WTC11 (cell line): ENCODE data around the gene FTSJ3. TPM values are rescaled to one million over a fixed set of nuclear protein-coding genes. Genes with fewer than 3 reads are reported as not detected.

Experiments used
- CDX4 ChIP-seq: fragments of 250-450 bp; sonication (Bioruptor Pico); IDR thresholded peaks from 2 replicates; pipeline ENCODE4 v1.9.0; 2021; ENCODE audit warnings: moderate library complexity, mild to moderate bottlenecking, inconsistent platforms, borderline replicate concordance
- CREB1 ChIP-seq: sonication (generic); formaldehyde crosslinking; IDR thresholded peaks from 2 replicates; pipeline ENCODE4 v1.8.0; 2023; ENCODE audit warnings: mild to moderate bottlenecking, missing genetic modification reagents
- ELF4 ChIP-seq: sonication (generic); formaldehyde crosslinking; IDR thresholded peaks from 2 replicates; pipeline ENCODE4 v1.8.1; 2022; ENCODE audit warnings: low read depth, mild to moderate bottlenecking, moderate library complexity, missing genetic modification reagents
- ETV6 ChIP-seq: sonication (generic); formaldehyde crosslinking; IDR thresholded peaks from 2 replicates; pipeline ENCODE4 v1.8.1; 2022; ENCODE audit warnings: mild to moderate bottlenecking, missing genetic modification reagents
- FOXK1 ChIP-seq: sonication (generic); formaldehyde crosslinking; IDR thresholded peaks from 2 replicates; pipeline ENCODE4 v1.8.0; 2022; ENCODE audit warnings: mild to moderate bottlenecking, moderate library complexity, missing genetic modification reagents
- GABPB1 ChIP-seq: sonication (generic); formaldehyde crosslinking; IDR thresholded peaks from 2 replicates; pipeline ENCODE4 v1.8.1; 2023; ENCODE audit warnings: mild to moderate bottlenecking, missing genetic modification reagents
- IRF1 ChIP-seq: sonication (generic); formaldehyde crosslinking; IDR thresholded peaks from 2 replicates; pipeline ENCODE4 v1.8.0; 2023; ENCODE audit warnings: missing genetic modification reagents
- IRF2 ChIP-seq: sonication (generic); formaldehyde crosslinking; IDR thresholded peaks from 2 replicates; pipeline ENCODE4 v1.8.0; 2022; ENCODE audit warnings: low read depth, missing genetic modification reagents, borderline replicate concordance
- MYBL2 ChIP-seq: sonication (generic); formaldehyde crosslinking; IDR thresholded peaks from 2 replicates; pipeline ENCODE4 v1.8.1; 2023; ENCODE audit warnings: mild to moderate bottlenecking, moderate library complexity, missing genetic modification reagents
- NFATC4 ChIP-seq: fragments of 250-450 bp; sonication (Bioruptor Pico); IDR thresholded peaks from 2 replicates; pipeline ENCODE4 v1.9.0; 2021; ENCODE audit warnings: mild to moderate bottlenecking
- SOX15 ChIP-seq: fragments of 250-450 bp; sonication (Bioruptor Pico); IDR thresholded peaks from 2 replicates; pipeline ENCODE4 v1.9.0; 2021; ENCODE audit warnings: mild to moderate bottlenecking
- TEAD1 ChIP-seq: sonication (generic); formaldehyde crosslinking; IDR thresholded peaks from 2 replicates; pipeline ENCODE4 v1.8.0; 2022; ENCODE audit warnings: mild to moderate bottlenecking, missing genetic modification reagents
- TEAD4 ChIP-seq: sonication (generic); formaldehyde crosslinking; IDR thresholded peaks from 2 replicates; pipeline ENCODE4 v1.8.0; 2022; ENCODE audit warnings: mild to moderate bottlenecking, missing genetic modification reagents
- ZBTB43 ChIP-seq: sonication (generic); formaldehyde crosslinking; IDR thresholded peaks from 2 replicates; pipeline ENCODE4 v1.8.1; 2023; ENCODE audit warnings: mild to moderate bottlenecking, missing genetic modification reagents
- ZMAT4 ChIP-seq: fragments of 250-450 bp; sonication (Bioruptor Pico); IDR thresholded peaks from 2 replicates; pipeline ENCODE4 v1.9.0; 2021; ENCODE audit warnings: mild to moderate bottlenecking
- ZNF138 ChIP-seq: sonication (generic); formaldehyde crosslinking; conservative IDR thresholded peaks from 2 replicates; pipeline ENCODE4 v1.8.1; 2022; ENCODE audit warnings: mild to moderate bottlenecking, moderate library complexity, missing genetic modification reagents
- ZNF317 ChIP-seq: sonication (generic); formaldehyde crosslinking; IDR thresholded peaks from 2 replicates; pipeline ENCODE4 v1.8.1; 2023; ENCODE audit warnings: low read depth, mild to moderate bottlenecking, moderate library complexity, missing genetic modification reagents, borderline replicate concordance
- ZNF396 ChIP-seq: fragments of 250-450 bp; sonication (Bioruptor Pico); IDR thresholded peaks from 2 replicates; pipeline ENCODE4 v1.8.0; 2021; ENCODE audit warnings: mild to moderate bottlenecking, moderate library complexity, borderline replicate concordance
- ZNF671 ChIP-seq: fragments of 250-450 bp; sonication (Bioruptor Pico); IDR thresholded peaks from 2 replicates; pipeline ENCODE4 v1.8.0; 2021; ENCODE audit warnings: mild to moderate bottlenecking
- total RNA-seq: library from RNA; stranded (reverse); gene quantifications from 3 replicates; pipeline ENCODE4 v1.2.3, GENCODE V29; 2021
- TF ChIP-seq, protein P1 (sequence below): sonication (generic); formaldehyde crosslinking; IDR thresholded peaks from 2 replicates; pipeline ENCODE4 v1.8.0; 2023; ENCODE audit warnings: missing genetic modification reagents, mild to moderate bottlenecking, borderline replicate concordance
- TF ChIP-seq, protein P2 (sequence below): sonication (generic); formaldehyde crosslinking; IDR thresholded peaks from 2 replicates; pipeline ENCODE4 v1.8.1; 2022; ENCODE audit warnings: low read depth, missing genetic modification reagents, borderline replicate concordance
- TF ChIP-seq, protein P3 (sequence below): sonication (generic); formaldehyde crosslinking; IDR thresholded peaks from 2 replicates; pipeline ENCODE4 v1.8.1; 2022; ENCODE audit warnings: missing genetic modification reagents, borderline replicate concordance
- TF ChIP-seq, protein P4 (sequence below): sonication (generic); formaldehyde crosslinking; conservative IDR thresholded peaks from 2 replicates; pipeline ENCODE4 v1.8.1; 2023; ENCODE audit warnings: mild to moderate bottlenecking, low read depth, missing genetic modification reagents, moderate library complexity

FTSJ3 gene
- total RNA-seq, 1 experiment from 2014 or later = 62.1 TPM

DNA sequence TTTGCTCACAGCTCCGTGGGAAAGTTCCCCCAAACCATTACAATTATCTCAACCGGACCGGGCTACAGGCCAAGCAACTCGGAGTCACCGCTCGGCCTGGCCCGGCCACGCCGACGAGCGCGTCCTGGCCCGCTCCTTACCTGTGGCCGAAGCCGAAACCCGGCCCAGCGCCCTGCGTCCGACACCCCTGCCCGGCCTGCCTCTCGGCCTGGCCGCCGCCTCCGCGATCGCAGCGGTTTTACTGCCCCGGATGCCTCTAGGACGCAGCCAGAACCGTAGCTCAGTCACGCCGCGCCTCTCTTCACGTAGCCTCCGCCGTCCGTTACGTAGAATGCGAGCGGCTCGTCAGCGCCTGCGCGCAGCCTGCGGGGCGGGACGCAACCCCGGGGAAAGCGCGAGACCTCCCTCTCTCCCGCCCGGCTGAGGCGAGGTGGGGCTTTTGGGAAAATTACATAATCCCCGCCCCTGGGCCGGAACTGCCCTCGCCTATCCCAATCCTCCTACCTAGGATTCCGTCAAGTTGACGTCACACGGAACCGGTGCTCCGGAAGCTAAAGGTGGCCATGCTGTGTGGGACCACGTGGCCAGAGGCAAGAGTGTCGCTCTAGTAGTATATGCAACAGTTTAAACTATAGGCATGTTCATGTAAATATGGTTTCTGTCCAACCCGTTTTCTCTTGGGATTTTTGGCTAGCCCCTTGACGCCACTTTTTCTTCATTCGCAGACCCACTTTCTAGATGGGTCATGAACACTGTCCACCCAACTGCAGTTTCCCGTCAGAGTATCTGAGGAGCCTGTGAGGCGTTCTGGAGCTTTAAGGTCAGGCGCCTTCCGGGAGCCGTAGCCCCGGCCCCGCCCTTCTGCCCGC is 54.0 kb downstream of the FTSJ3 start, which contains the start of gene CCDC47 (continued):
- TF ChIP-seq ZNF317 (CRISPR knock-in tag) = no peak
- TF ChIP-seq, protein P1, sequence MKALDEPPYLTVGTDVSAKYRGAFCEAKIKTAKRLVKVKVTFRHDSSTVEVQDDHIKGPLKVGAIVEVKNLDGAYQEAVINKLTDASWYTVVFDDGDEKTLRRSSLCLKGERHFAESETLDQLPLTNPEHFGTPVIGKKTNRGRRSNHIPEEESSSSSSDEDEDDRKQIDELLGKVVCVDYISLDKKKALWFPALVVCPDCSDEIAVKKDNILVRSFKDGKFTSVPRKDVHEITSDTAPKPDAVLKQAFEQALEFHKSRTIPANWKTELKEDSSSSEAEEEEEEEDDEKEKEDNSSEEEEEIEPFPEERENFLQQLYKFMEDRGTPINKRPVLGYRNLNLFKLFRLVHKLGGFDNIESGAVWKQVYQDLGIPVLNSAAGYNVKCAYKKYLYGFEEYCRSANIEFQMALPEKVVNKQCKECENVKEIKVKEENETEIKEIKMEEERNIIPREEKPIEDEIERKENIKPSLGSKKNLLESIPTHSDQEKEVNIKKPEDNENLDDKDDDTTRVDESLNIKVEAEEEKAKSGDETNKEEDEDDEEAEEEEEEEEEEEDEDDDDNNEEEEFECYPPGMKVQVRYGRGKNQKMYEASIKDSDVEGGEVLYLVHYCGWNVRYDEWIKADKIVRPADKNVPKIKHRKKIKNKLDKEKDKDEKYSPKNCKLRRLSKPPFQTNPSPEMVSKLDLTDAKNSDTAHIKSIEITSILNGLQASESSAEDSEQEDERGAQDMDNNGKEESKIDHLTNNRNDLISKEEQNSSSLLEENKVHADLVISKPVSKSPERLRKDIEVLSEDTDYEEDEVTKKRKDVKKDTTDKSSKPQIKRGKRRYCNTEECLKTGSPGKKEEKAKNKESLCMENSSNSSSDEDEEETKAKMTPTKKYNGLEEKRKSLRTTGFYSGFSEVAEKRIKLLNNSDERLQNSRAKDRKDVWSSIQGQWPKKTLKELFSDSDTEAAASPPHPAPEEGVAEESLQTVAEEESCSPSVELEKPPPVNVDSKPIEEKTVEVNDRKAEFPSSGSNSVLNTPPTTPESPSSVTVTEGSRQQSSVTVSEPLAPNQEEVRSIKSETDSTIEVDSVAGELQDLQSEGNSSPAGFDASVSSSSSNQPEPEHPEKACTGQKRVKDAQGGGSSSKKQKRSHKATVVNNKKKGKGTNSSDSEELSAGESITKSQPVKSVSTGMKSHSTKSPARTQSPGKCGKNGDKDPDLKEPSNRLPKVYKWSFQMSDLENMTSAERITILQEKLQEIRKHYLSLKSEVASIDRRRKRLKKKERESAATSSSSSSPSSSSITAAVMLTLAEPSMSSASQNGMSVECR = peak; percentile 97
- peak; percentile 92 for TF ChIP-seq GABPB1 (CRISPR knock-in tag)
- TF ChIP-seq IRF1 (CRISPR knock-in tag) = no peak
- TF ChIP-seq ZNF138 = no peak
- peak; percentile 30; the same call in 1 of the 2 replicates for TF ChIP-seq FOXK1 (CRISPR knock-in tag)
- no peak for TF ChIP-seq ZMAT4 (CRISPR knock-in tag)
- peak; percentile 83; the same call in 1 of the 2 replicates for TF ChIP-seq ETV6 (CRISPR knock-in tag)
- TF ChIP-seq IRF2 (CRISPR knock-in tag) = no peak
- TF ChIP-seq TEAD4 = no peak
- TF ChIP-seq, protein P2, sequence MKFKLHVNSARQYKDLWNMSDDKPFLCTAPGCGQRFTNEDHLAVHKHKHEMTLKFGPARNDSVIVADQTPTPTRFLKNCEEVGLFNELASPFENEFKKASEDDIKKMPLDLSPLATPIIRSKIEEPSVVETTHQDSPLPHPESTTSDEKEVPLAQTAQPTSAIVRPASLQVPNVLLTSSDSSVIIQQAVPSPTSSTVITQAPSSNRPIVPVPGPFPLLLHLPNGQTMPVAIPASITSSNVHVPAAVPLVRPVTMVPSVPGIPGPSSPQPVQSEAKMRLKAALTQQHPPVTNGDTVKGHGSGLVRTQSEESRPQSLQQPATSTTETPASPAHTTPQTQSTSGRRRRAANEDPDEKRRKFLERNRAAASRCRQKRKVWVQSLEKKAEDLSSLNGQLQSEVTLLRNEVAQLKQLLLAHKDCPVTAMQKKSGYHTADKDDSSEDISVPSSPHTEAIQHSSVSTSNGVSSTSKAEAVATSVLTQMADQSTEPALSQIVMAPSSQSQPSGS (CRISPR knock-in tag) = no peak
- no peak for TF ChIP-seq ELF4
- 0 out of 2 replicates have a peak, but pooled peaks have one; percentile 24 for TF ChIP-seq ZBTB43 (CRISPR knock-in tag)
- no peak for TF ChIP-seq NFATC4 (CRISPR knock-in tag)
- no peak for TF ChIP-seq ZNF396 (CRISPR knock-in tag)
- TF ChIP-seq CREB1 (CRISPR knock-in tag) = no peak
- TF ChIP-seq CDX4 (CRISPR knock-in tag) = no peak
- peak; percentile 65; the same call in 1 of the 2 replicates for TF ChIP-seq MYBL2
- TF ChIP-seq, protein P3, sequence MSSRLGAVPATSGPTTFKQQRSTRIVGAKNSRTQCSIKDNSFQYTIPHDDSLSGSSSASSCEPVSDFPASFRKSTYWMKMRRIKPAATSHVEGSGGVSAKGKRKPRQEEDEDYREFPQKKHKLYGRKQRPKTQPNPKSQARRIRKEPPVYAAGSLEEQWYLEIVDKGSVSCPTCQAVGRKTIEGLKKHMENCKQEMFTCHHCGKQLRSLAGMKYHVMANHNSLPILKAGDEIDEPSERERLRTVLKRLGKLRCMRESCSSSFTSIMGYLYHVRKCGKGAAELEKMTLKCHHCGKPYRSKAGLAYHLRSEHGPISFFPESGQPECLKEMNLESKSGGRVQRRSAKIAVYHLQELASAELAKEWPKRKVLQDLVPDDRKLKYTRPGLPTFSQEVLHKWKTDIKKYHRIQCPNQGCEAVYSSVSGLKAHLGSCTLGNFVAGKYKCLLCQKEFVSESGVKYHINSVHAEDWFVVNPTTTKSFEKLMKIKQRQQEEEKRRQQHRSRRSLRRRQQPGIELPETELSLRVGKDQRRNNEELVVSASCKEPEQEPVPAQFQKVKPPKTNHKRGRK (CRISPR knock-in tag) = no peak
- TF ChIP-seq TEAD1 (CRISPR knock-in tag) = no peak; the same call in 1 of the 2 replicates
- TF ChIP-seq, protein P4, sequence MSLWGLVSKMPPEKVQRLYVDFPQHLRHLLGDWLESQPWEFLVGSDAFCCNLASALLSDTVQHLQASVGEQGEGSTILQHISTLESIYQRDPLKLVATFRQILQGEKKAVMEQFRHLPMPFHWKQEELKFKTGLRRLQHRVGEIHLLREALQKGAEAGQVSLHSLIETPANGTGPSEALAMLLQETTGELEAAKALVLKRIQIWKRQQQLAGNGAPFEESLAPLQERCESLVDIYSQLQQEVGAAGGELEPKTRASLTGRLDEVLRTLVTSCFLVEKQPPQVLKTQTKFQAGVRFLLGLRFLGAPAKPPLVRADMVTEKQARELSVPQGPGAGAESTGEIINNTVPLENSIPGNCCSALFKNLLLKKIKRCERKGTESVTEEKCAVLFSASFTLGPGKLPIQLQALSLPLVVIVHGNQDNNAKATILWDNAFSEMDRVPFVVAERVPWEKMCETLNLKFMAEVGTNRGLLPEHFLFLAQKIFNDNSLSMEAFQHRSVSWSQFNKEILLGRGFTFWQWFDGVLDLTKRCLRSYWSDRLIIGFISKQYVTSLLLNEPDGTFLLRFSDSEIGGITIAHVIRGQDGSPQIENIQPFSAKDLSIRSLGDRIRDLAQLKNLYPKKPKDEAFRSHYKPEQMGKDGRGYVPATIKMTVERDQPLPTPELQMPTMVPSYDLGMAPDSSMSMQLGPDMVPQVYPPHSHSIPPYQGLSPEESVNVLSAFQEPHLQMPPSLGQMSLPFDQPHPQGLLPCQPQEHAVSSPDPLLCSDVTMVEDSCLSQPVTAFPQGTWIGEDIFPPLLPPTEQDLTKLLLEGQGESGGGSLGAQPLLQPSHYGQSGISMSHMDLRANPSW (CRISPR knock-in tag) = no peak
- TF ChIP-seq SOX15 (CRISPR knock-in tag) = no peak
- no peak for TF ChIP-seq ZNF671 (CRISPR knock-in tag)
